Measurements from ENCODE around the gene DYRK1B.
A peak's percentile ranks its signal among the peaks of the same experiment; 100 is the strongest.

DYRK1B gene

GRCh38 chr19:39848392-39848791 lies 14.4 kb upstream of the DYRK1B start:
- TF ChIP-seq CTCF (IDR thresholded peaks at IDR 0.05; ENCODE audit: low read depth, low read length, missing control alignments): no peak
- H3K4me3 ChIP-seq (replicated peaks; ENCODE audit: low read depth, low read length): no peak overlapping the region
- no peak for DNase-seq (ENCODE audit: extremely low read depth, low read depth)

- DNase-seq (ENCODE audit: extremely low read depth, low read depth): no peak
- TF ChIP-seq CTCF (IDR thresholded peaks at IDR 0.05; ENCODE audit: low read depth, low read length, missing control alignments): no peak
These were observed 13.6 kb upstream of the DYRK1B start for GRCh38 chr19:39847525-39847924.

GRCh38 chr19:39846678-39847486 lies 12.9 kb upstream of the DYRK1B start:
- TF ChIP-seq CTCF (IDR thresholded peaks at IDR 0.05; ENCODE audit: low read depth, low read length, missing control alignments): no peak
- no peak for DNase-seq (ENCODE audit: extremely low read depth, low read depth)
- H3K4me3 ChIP-seq (replicated peaks; ENCODE audit: low read depth, low read length): peak overlapping the region; percentile 91

More at GRCh38 chr19:39847525-39847924, 13.6 kb upstream of the DYRK1B start:
- H3K4me3 ChIP-seq (replicated peaks; ENCODE audit: low read depth, low read length): no peak overlapping the region

- peak within 1 kb of the TSS; percentile 91 for H3K4me3 ChIP-seq (replicated peaks; ENCODE audit: low read depth, low read length)
- TF ChIP-seq CTCF (IDR thresholded peaks at IDR 0.05; ENCODE audit: low read depth, low read length, missing control alignments): no peak
- peak; percentile 69 for DNase-seq (ENCODE audit: extremely low read depth, low read depth)
These were observed 12.1 kb upstream of the DYRK1B start, which contains the start of gene FBL for GRCh38 chr19:39845933-39846677. Gene FBL (minus strand): TSS chr19:39846379. CDS start chr19:39846300, 79 bp downstream.

- H3K4me3 ChIP-seq (replicated peaks; ENCODE audit: low read depth, low read length): peak overlapping the region; percentile 91
- peak; percentile 3 for TF ChIP-seq CTCF (IDR thresholded peaks at IDR 0.05; ENCODE audit: low read depth, low read length, missing control alignments)
- no peak for DNase-seq (ENCODE audit: extremely low read depth, low read depth)
These were observed 11.6 kb upstream of the DYRK1B start for GRCh38 chr19:39845584-39845932.

GRCh38 chr19:39845172-39845571 lies 11.2 kb upstream of the DYRK1B start:
- DNase-seq (ENCODE audit: extremely low read depth, low read depth): no peak
- H3K4me3 ChIP-seq (replicated peaks; ENCODE audit: low read depth, low read length): peak overlapping the region; percentile 91
- TF ChIP-seq CTCF (IDR thresholded peaks at IDR 0.05; ENCODE audit: low read depth, low read length, missing control alignments): no peak

All from HFF-Myc (cell line).